ENCODE data around the gene CDH4.

The CDH4 gene

GRCh38 chr20:61662226-61662967, 410.3 kb downstream of the CDH4 start:
- no peak for TF ChIP-seq POLR2AphosphoS5 (IDR thresholded peaks at IDR 0.05; ENCODE audit: low read depth)
- TF ChIP-seq CTCF (IDR thresholded peaks at IDR 0.05; ENCODE audit: insufficient read depth, low read length) = no peak
- no peak for TF ChIP-seq GABPA (IDR thresholded peaks at IDR 0.05; ENCODE audit: low read depth)
- TF ChIP-seq REST (IDR thresholded peaks at IDR 0.05; ENCODE audit: insufficient replicate concordance, low read depth) = no peak
- no peak for TF ChIP-seq SPI1 (IDR thresholded peaks at IDR 0.05; ENCODE audit: borderline replicate concordance, low read depth)
- DNase-seq (ENCODE audit: low read depth in 1 of 2, low spot score in 1 of 2) = no peak
- no peaks in the 10 kb centered on the region for H3K27me3 ChIP-seq (ENCODE audit: insufficient read depth, poor library complexity, severe bottlenecking)
- H3K4me3 ChIP-seq (replicated peaks; ENCODE audit: insufficient read depth, low read length) = no peak overlapping the region
- no peak overlapping the region for H3K27ac ChIP-seq (replicated peaks)

- H3K27me3 ChIP-seq (ENCODE audit: insufficient read depth, poor library complexity, severe bottlenecking) = no peaks in the 10 kb centered on the region
- TF ChIP-seq REST (IDR thresholded peaks at IDR 0.05; ENCODE audit: insufficient replicate concordance, low read depth) = no peak
- TF ChIP-seq POLR2AphosphoS5 (IDR thresholded peaks at IDR 0.05; ENCODE audit: low read depth) = no peak
- no peak for TF ChIP-seq SPI1 (IDR thresholded peaks at IDR 0.05; ENCODE audit: borderline replicate concordance, low read depth)
- TF ChIP-seq CTCF (IDR thresholded peaks at IDR 0.05; ENCODE audit: insufficient read depth, low read length) = no peak
- TF ChIP-seq GABPA (IDR thresholded peaks at IDR 0.05; ENCODE audit: low read depth) = no peak
- no peak overlapping the region for H3K4me3 ChIP-seq (replicated peaks; ENCODE audit: insufficient read depth, low read length)
- no peak for DNase-seq (ENCODE audit: low read depth in 1 of 2, low spot score in 1 of 2)
- no peak overlapping the region for H3K27ac ChIP-seq (replicated peaks)
These were observed 410.9 kb downstream of the CDH4 start for GRCh38 chr20:61662968-61663331.

- no peaks in the 10 kb centered on the region for H3K27me3 ChIP-seq (ENCODE audit: insufficient read depth, poor library complexity, severe bottlenecking)
- no peak overlapping the region for H3K4me3 ChIP-seq (replicated peaks; ENCODE audit: insufficient read depth, low read length)
- no peak overlapping the region for H3K27ac ChIP-seq (replicated peaks)
- TF ChIP-seq SPI1 (IDR thresholded peaks at IDR 0.05; ENCODE audit: borderline replicate concordance, low read depth) (no peak), POLR2AphosphoS5 (IDR thresholded peaks at IDR 0.05; ENCODE audit: low read depth) (no peak), CTCF (IDR thresholded peaks at IDR 0.05; ENCODE audit: insufficient read depth, low read length) (no peak)
- DNase-seq (ENCODE audit: low read depth in 1 of 2, low spot score in 1 of 2) = no peak
These were observed 411.7 kb downstream of the CDH4 start for GRCh38 chr20:61663521-61664425.
